OCI-LY7 (cell line): Measurements from ENCODE around the gene SKA3.
"Not testable (repeated sequence)": the region's sequence is repeated elsewhere in the genome, so short reads cannot be mapped to it uniquely, and the experiment has no call there.

Experiments used
- CTCF ChIP-seq: fragments of 200-600 bp; sonication (generic); conservative IDR thresholded peaks from 2 replicates; pipeline ENCODE4 v1.5.1; 2014; ENCODE audit warnings: mild to moderate bottlenecking, antibody characterized with exemption, low read length, moderate library complexity, mixed read lengths
- EZH2phosphoT487 ChIP-seq: fragments of 200-600 bp; sonication (generic); IDR thresholded peaks from 2 replicates; pipeline ENCODE4 v1.6.1; 2018; ENCODE audit warnings: low read depth, borderline replicate concordance, mild to moderate bottlenecking, mixed run types, antibody characterized with exemption, low read length, moderate library complexity, mixed read lengths

- not testable (repeated sequence) for TF ChIP-seq CTCF, EZH2phosphoT487
Observed at GRCh38 chr13:21173767-21174166, 2.6 kb downstream of the SKA3 start.
